HL-60/S4 (cell line): ENCODE results near the gene MMP19.
"Not testable (repeated sequence)": the region's sequence is repeated elsewhere in the genome, so short reads cannot be mapped to it uniquely, and the experiment has no call there.

ENCODE experiments used
- in situ Hi-C: fragments of 300-500 bp; cut with MboI; formaldehyde crosslinking; loops from 2 replicates; pipeline ENCODE4 v1.14.3; 2022; ENCODE audit warnings: low sequenced_read_pairs

Gene MMP19

GRCh38 chr12:55845361-55845760 lies 2.6 kb upstream of the MMP19 start:
- in situ Hi-C loops: no loop called here

- in situ Hi-C loops: no loop called here
These were observed 2.2 kb upstream of the MMP19 start for GRCh38 chr12:55844961-55845360.

GRCh38 chr12:55843431-55843830 lies 695 bp upstream of the MMP19 start:
- in situ Hi-C loops: no loop called here

DNA sequence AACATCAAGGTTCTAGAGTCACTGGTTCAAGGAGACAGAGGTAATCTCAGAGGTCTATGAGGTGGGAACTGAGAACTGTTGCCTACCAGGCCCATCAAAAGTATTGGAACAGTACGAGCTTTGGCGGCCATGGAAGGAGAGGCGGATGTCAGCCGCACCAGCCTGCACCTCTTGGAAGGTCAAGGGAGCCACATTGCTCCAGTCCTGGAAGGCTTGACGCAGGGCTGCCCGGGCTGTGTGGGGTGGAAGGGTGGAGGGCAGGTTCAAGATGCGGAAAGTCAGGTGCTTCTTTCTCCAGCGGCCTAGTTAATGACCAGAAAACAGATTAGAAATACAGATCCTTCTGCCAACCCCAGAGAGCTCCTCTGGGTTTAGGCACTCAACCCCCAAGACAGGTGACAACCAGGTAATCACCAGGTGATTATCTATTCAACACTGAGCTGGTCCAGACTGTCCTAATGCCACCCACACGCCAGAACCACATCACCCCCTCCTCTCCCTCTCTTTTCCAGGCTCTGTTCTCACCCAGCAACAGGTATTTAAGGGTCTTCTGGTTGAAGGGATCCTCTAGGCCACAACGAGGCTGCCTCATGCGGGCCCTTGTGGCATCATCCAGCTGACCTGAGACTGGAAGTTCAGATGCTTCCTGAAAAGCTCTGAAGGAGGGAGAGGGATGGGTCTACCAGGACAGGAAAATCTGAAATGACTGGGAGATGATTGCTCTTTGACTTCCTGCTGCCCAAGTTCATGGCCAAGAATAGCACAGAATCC lies 2.0 kb downstream of the MMP19 start:
- in situ Hi-C loops: no loop called here

GRCh38 chr12:55839345-55840140 lies 3.2 kb downstream of the MMP19 start:
- in situ Hi-C loops: no loop called here

DNA sequence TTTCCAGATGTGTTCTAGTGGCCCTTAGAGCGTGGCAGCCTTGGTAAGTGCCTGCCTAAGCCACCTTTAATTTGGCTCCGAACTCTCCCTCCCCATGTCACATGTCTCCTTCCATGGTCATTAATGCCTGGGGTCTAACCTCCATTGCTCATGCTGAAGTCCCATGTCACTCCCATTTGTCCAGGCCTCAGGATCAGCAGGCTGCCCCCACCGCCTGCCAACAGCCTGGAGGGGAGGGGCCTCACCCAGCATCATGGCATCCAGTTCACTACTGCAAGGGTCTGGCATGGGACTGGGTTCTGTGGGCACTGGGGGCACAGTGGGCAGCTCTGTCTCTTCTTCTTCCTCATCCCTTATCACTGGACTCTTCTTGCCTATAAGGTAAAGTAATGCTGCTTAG lies 4.4 kb downstream of the MMP19 start:
- in situ Hi-C loops: no loop called here

GRCh38 chr12:55834400-55834799 lies 8.3 kb downstream of the MMP19 start:
- in situ Hi-C loops: not testable (repeated sequence)

DNA sequence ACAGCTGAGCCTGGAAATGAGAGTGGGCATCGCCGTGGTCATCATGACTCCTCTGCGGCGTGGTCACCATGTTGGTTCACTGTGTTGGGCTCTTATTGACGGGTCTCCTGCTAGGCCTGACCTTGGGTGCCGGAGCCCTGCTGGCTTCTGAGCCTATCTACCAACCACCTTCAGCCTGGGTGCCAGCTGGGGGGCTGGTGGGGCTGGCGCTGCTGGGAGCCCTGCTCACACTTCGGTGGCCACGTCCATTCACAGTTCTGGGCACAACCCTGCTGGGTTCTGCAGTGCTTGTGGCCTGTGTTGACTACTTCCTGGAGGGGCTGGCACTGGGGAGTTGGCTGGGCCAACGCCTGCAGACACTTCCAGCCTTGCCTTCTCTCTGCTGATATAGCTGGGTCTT lies 9.7 kb downstream of the MMP19 start:
- in situ Hi-C loops: no loop called here

DNA sequence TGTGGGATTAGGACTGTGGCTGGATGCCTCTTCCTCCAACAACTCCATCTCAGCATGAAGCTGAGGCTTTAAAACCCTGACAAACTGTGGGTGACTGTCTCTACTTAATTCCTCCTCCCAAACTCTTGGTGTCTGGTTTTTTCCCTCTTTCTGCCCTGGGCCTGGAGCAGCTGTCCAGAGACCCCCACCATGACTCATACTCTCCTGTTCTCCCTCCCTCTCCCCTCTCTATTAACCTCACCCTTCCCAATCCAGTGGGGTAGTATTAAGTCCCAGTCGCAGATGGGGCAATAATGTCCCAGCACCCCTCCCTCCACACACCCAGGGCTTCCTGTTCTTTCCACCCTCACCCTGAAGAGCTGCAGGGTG lies 11.3 kb downstream of the MMP19 start:
- in situ Hi-C loops: no loop called here

DNA sequence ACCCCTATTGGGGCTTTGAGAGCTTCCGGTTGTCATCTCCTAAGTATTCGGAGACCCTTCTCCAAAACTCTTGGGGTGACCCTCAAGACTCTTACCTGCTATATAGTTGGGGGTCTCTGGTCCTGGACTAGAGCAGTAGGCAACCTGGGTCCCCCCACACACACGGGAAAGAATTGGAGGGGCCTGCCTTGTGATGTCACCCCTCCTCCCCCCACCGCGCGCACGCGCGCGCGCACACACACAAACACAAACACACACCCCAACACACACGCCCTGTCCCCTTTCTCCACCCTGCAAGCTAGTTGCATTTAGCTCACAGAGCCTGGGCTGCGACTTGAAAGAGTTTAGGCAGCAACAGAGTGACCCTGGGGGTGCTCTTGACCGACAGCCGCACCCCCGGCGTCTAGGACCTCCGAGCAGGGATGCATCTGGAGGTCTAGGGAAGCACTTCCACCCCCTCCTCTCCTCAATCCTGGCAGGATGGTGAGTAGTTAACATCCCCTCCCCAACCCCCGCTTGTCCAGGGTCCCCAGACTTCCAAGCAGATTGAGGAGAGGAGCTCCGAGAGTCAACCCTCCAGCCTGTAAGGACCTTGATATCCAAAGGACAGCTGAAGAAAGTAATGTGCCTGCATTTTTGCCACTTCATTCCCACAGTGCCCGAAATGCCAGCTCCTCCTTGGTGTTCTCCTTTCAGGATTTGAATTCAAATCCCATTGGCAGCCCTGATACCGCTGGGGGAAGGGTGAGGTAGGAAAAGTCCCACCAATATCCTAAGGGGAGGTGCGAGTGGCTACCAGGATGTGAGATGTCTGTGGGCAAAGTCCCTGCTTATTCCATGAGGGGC lies 11.9 kb downstream of the MMP19 start:
- in situ Hi-C loops: no loop called here

DNA sequence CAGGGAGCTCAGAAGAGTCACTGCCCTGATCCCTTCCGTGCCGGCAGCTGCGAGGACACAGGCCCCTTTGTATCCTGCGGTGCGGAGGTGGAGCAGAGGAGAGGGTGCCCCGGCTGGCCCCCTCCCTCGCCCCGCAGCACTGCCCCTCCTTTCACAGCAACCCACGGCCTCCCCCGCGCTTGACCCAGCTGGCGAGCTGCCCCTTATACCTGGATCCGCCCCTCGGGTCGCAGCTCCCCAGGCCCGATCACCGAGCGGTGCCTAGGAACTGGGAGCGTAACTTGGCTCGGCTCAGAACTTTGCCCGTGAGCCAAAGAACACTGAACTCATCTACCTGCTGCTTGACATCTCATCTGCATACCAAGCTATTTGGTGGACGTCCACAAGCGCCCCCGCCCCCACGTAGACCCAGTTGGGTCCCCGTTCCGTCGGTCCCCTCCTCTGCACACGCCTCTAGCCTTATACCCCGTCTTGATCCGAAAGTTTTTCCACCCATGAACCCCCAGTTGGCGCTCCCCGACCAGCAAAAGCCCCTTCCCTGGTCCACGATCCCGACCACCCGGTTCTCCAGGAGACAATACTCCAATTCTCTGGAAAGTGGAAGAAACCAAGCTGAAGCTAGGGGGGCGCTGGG lies 12.7 kb downstream of the MMP19 start:
- in situ Hi-C loops: no loop called here

DNA sequence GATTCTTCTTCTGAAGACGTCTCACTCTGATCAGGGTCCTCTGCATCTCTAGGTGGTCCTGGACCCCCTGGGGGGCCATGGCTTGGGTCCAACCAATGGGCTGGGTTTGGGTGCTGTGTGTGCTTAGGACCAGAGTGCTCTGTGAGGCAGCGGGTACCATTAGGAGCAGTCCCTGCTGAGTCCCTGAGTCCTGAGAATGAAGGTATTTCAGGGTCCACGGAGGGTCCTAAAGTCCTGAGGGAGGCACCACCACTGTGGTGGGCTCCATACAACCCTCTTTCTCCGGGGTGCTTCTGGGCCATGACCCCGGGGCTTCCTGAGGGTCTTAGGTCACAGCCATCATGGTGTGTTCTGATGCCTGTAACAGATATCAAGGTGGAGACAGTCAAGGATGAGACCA lies 14.4 kb downstream of the MMP19 start:
- in situ Hi-C loops: no loop called here

GRCh38 chr12:55827806-55828205 lies 14.9 kb downstream of the MMP19 start:
- in situ Hi-C loops: no loop called here

DNA sequence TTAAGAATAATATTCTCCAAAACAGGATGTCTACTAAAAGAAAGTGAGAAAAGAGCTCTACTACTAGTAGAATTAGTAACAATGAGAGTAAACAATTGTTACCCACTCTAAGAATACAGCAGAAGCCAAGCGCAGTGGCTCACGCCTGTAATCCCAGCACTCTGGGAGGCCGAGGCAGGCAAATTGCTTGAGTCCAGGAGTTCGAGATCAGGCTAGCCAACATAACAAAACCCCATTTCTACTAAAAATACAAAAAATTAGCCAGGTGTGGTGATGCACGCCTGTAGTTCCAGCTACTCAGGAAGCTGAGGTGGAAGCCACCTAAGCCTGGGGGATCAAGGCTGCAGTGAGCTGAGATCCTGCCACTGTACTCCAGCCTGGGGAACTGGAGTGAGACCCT lies 18.0 kb downstream of the MMP19 start:
- in situ Hi-C loops: no loop called here

GRCh38 chr12:55823419-55823818 lies 19.3 kb downstream of the MMP19 start:
- in situ Hi-C loops: no loop called here

- in situ Hi-C loops: no loop called here
These were observed 20.5 kb downstream of the MMP19 start for GRCh38 chr12:55822228-55822627.

DNA sequence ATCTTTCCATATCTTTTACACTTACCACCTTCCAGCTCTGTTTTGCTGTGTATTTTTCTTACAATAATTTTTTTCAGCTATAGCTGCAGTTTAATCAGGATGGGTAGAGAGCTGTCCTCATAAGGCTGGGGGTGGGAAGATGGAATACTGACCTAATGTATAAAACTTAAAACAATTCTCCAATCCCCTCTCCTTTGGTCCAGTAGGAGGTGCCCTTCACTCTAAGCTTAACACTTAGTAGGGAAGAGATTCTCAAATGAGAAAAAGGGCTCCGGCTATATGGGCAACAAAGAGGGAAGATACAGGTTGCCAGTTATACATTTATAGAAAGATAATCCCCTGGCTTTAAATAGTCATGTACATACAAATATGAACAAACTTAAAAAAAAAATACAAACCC lies 22.1 kb downstream of the MMP19 start:
- in situ Hi-C loops: no loop called here

- in situ Hi-C loops: no loop called here
These were observed 23.9 kb downstream of the MMP19 start for GRCh38 chr12:55818886-55819285.

DNA sequence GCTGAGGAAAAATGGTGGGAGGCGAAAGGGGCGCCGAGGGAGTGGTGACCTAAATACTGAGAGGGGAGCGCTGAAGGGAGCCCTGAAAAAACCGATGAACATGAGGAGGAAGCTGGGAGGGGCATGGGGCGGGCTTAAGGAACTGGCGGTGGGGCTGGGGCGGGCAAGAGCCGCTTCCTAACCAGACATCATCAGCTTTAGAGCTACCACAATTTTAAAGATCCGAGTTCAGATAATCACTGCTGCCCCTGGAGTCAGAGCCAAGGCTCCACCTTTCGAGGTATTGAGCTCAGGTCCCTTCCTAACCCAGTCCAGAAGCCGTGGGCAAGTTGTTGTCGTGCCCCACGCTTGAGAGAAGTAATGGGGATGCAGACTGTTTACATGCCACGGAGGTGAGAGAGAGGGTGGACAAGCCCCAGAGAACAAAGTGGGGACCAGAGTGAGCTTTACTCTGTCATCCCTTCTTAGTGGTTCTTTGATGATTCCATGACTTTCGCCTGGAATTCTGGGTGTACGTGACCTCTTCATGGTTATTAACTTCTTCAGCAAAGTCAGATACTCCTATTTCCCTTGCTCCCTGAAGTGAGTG lies 24.5 kb downstream of the MMP19 start:
- in situ Hi-C loops: no loop called here

GRCh38 chr12:55817345-55818139 lies 25.2 kb downstream of the MMP19 start, which contains the start of the genes ORMDL2 and SARNP:
TSS of gene ORMDL2 (plus strand) at chr12:55818041. CDS start at chr12:55819000, 959 bp downstream.
TSS of gene SARNP (minus strand) at chr12:55817724. CDS start at chr12:55817701, 23 bp downstream.
- in situ Hi-C loops: no loop called here
